ENCODE measurements around the gene TJP1.

GRCh38 chr15:29821416-29822099 is 710 bp downstream of the TJP1 start:
- TF ChIP-seq EZH2 (IDR thresholded peaks at IDR 0.05; ENCODE audit: borderline replicate concordance, low read depth, low read length, severe bottlenecking): no peak
- no peak for TF ChIP-seq CTCF (IDR thresholded peaks at IDR 0.05; ENCODE audit: borderline replicate concordance, extremely low read depth, low read length, poor library complexity, severe bottlenecking)

Measured in DND-41 (cell line).